PC-9 (cell line): ENCODE results near the gene MBTPS1. TPM values are rescaled to one million over a fixed set of nuclear protein-coding genes. Genes with fewer than 3 reads are reported as not detected.

ENCODE experiments used
- BruUV-seq: library from RNA; stranded (reverse); fragments of 400-500 nt; replicated peaks from 2 replicates; lab custom pipeline; 2021; lab: Mats Ljungman, UMichigan
- CTCF ChIA-PET: fragments of 300-600 bp; sonication (Branson Sonifier 250); formaldehyde crosslinking; loops from one replicate; lab custom pipeline; 2022; ENCODE audit warnings: antibody characterized with exemption; lab: Charles Lee
- POLR2A ChIA-PET: fragments of 300-600 bp; sonication (Branson Sonifier 250); formaldehyde crosslinking; loops from one replicate; lab custom pipeline; 2022; ENCODE audit warnings: antibody characterized with exemption; ENCODE audit not compliant: unreplicated experiment; lab: Charles Lee
- DNase-seq, 2 experiments: peaks; one replicate each; pipeline versions ENCODE4 v3.0.0 to v3.0.0-alpha.2; 2015 to 2022; ENCODE audit warnings: mixed read lengths in 1 of 2
- H2AFZ ChIP-seq: fragments of 200-600 bp; sonication (generic); 2 replicates; pipeline ENCODE4 v1.8.1; 2017; ENCODE audit warnings: antibody characterized with exemption
- H3F3A ChIP-seq: fragments of 200-600 bp; sonication (generic); 2 replicates; pipeline ENCODE4 v1.8.1; 2017; ENCODE audit warnings: antibody characterized with exemption, mild to moderate bottlenecking, low read depth; ENCODE audit not compliant: insufficient read depth
- H3K27ac ChIP-seq: fragments of 200-600 bp; sonication (generic); 2 replicates; pipeline ENCODE4 v1.6.1; 2016; ENCODE audit warnings: mixed run types
- H3K27me3 ChIP-seq: fragments of 200-600 bp; sonication (generic); 2 replicates; pipeline ENCODE4 v1.6.1; 2016; ENCODE audit warnings: low read depth, mixed run types; ENCODE audit not compliant: insufficient read depth
- H3K36me3 ChIP-seq: fragments of 200-600 bp; sonication (generic); 2 replicates; pipeline ENCODE4 v1.6.1; 2016; ENCODE audit warnings: low read depth, mixed run types
- H3K4me1 ChIP-seq: fragments of 200-600 bp; sonication (generic); replicated peaks from 2 replicates; pipeline ENCODE4 v1.6.1; 2016; ENCODE audit warnings: mixed run types; ENCODE audit not compliant: insufficient read depth
- H3K4me2 ChIP-seq: fragments of 200-600 bp; sonication (generic); 2 replicates; pipeline ENCODE4 v1.6.1; 2017; ENCODE audit warnings: mixed run types
- H3K4me3 ChIP-seq: fragments of 200-600 bp; sonication (generic); 2 replicates; pipeline ENCODE4 v1.6.1; 2016; ENCODE audit warnings: mixed run types
- H3K79me2 ChIP-seq: fragments of 200-600 bp; sonication (generic); 2 replicates; pipeline ENCODE4 v1.6.1; 2017; ENCODE audit warnings: low read depth, mixed run types
- H3K9me2 ChIP-seq: fragments of 200-600 bp; sonication (generic); 2 replicates; pipeline ENCODE4 v1.8.1; 2017; ENCODE audit warnings: mild to moderate bottlenecking; ENCODE audit not compliant: insufficient read depth
- H3K9me3 ChIP-seq: fragments of 200-600 bp; sonication (generic); 2 replicates; pipeline ENCODE4 v1.8.1; 2016; ENCODE audit warnings: low read depth; ENCODE audit not compliant: insufficient read depth
- H4K20me1 ChIP-seq: fragments of 200-600 bp; sonication (generic); 2 replicates; pipeline ENCODE4 v1.8.1; 2017; ENCODE audit not compliant: insufficient read depth
- CTCF ChIP-seq: fragments of 200-600 bp; sonication (generic); conservative IDR thresholded peaks from 2 replicates; pipeline ENCODE4 v1.6.1; 2017; ENCODE audit warnings: mixed run types, antibody characterized with exemption, mild to moderate bottlenecking, moderate library complexity
- EZH2 ChIP-seq: fragments of 200-600 bp; sonication (generic); IDR thresholded peaks from 2 replicates; pipeline ENCODE4 v1.8.0; 2017; ENCODE audit warnings: antibody characterized with exemption, low read depth
- intact Hi-C: fragments of 100-400 bp; cut with micrococcal nuclease; formaldehyde crosslinking; loops from one replicate; pipeline ENCODE4 v1.10.0; 2022; ENCODE audit not compliant: unreplicated experiment
- total RNA-seq: library from RNA; stranded (reverse); gene quantifications from 2 replicates; pipeline ENCODE4 v1.2.3, GENCODE V29; 2021

The MBTPS1 gene
- total RNA-seq, 1 experiment from 2014 or later, result 96.0 TPM

- ChIA-PET CTCF (interaction anchor here (0.6 kb wide), 1 partner anchor 707 kb away, joined by 3 read pairs; no protein-coding TSS in a partner anchor), POLR2A (no interaction called here)
- H3K79me2 ChIP-seq, result peaks cover 37% of the 10 kb centered on the region
- 0 out of 2 replicates have a peak, but pooled peaks cover 7% of the 10 kb centered on the region for H3F3A ChIP-seq
- no peak overlapping the region for H3K4me2 ChIP-seq
- no peaks in the 10 kb centered on the region for H3K27me3 ChIP-seq
- no peaks in the 10 kb centered on the region; the same call in 1 of the 2 replicates for H3K36me3 ChIP-seq
- no peaks in the 10 kb centered on the region for H4K20me1 ChIP-seq
- no peak overlapping the region for H2AFZ ChIP-seq
- H3K4me1 ChIP-seq, result peaks cover 21% of the 10 kb centered on the region
- H3K27ac ChIP-seq, result no peak overlapping the region
- BruUV-seq, result no TSS peak
- TF ChIP-seq CTCF (no peak), EZH2 (no peak)
- H3K9me3 ChIP-seq, result no peaks in the 10 kb centered on the region
- DNase-seq, result no peak
- H3K4me3 ChIP-seq, result no peak overlapping the region
- intact Hi-C loops, result no loop called here
- H3K9me2 ChIP-seq, result no peaks in the 10 kb centered on the region
These were observed 19.8 kb upstream of the MBTPS1 start for GRCh38 chr16:84136331-84137125.

DNA sequence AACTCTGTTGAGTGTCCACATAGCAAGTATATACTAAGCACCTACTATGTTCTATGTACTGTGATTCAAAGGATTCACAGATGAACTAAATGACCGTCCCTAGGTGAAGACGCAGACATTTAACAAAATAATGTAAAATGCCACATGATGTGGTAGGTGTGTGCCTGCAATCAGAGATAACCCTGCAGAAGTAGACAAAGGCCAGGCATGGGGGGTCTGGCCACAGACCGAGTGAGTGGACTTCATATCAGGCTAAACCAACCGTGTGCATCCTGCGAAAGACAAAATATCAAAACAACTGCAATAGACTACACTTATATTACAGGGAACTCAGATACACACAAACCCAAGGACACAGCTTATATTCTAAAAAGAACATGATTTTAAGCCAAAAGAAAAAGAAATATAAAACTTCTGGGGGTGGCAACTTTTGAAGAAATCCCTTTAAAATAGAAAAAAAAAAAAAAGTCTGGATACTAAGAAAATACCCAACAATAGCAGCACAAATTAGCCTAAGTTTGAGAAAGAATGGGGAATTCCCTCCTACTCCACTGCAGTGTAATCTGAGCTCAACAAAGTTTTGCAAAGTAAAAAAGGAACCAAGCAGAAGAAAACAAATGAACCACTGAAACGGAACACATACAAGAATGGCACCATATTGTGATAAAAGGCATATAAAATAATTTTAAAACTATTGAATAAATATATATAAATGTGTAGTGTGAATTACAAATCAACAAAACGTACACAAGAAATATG lies 16.0 kb upstream of the MBTPS1 start:
- peaks cover 3% of the 10 kb centered on the region; the same call in 1 of the 2 replicates for H3F3A ChIP-seq
- intact Hi-C loops, result no loop called here
- no peak for DNase-seq
- POLR2A ChIA-PET, result no interaction called here
- no peak overlapping the region for H2AFZ ChIP-seq
- CTCF ChIA-PET, result no interaction called here
- no peaks in the 10 kb centered on the region for H3K9me2 ChIP-seq
- no peak overlapping the region for H3K4me3 ChIP-seq
- no peak overlapping the region for H3K27ac ChIP-seq
- H3K4me2 ChIP-seq, result no peak overlapping the region
- peaks cover 21% of the 10 kb centered on the region; the same call in 1 of the 2 replicates for H3K79me2 ChIP-seq
- H4K20me1 ChIP-seq, result no peaks in the 10 kb centered on the region
- no peaks in the 10 kb centered on the region for H3K4me1 ChIP-seq
- H3K36me3 ChIP-seq, result no peaks in the 10 kb centered on the region
- H3K27me3 ChIP-seq, result no peaks in the 10 kb centered on the region
- no peaks in the 10 kb centered on the region for H3K9me3 ChIP-seq
- no TSS peak for BruUV-seq
- TF ChIP-seq CTCF, result no peak

GRCh38 chr16:84131117-84131516 lies 14.4 kb upstream of the MBTPS1 start:
- Histone ChIP-seq H3F3A (peaks cover 15% of the 10 kb centered on the region; the same call in 1 of the 2 replicates), H4K20me1 (no peaks in the 10 kb centered on the region), H3K9me3 (no peaks in the 10 kb centered on the region), H2AFZ (no peak overlapping the region), H3K4me2 (no peak overlapping the region), H3K9me2 (no peaks in the 10 kb centered on the region), H3K36me3 (no peaks in the 10 kb centered on the region), H3K27me3 (no peaks in the 10 kb centered on the region), H3K4me3 (no peak overlapping the region), H3K79me2 (0 out of 2 replicates have a peak, but pooled peaks cover 5% of the 10 kb centered on the region), H3K27ac (no peak overlapping the region), H3K4me1 (no peaks in the 10 kb centered on the region)
- BruUV-seq, result no TSS peak
- intact Hi-C loops, result no loop called here
- CTCF ChIA-PET, result no interaction called here
- DNase-seq, result no peak
- POLR2A ChIA-PET, result no interaction called here
- no peak for TF ChIP-seq CTCF
- no peak for TF ChIP-seq EZH2
